B cell (primary cell): ENCODE data around the gene SATB1. TPM values are rescaled to one million over a fixed set of nuclear protein-coding genes. Genes with fewer than 3 reads are reported as not detected.

Source experiments
- ATAC-seq: fragments of 200-7000 bp; cut with Tn5 transposase; one replicate; pipeline ENCODE4 v1.10.0; 2021; ENCODE audit warnings: low read depth, mild to moderate bottlenecking, moderate number of reproducible peaks, moderate library complexity
- CTCF ChIA-PET: fragments of 350-600 bp; sonication (Branson Sonifier 250); formaldehyde crosslinking; loops from one replicate; lab custom pipeline; 2021; ENCODE audit warnings: antibody characterized with exemption, inconsistent platforms; lab: Charles Lee
- POLR2A ChIA-PET: fragments of 350-600 bp; sonication (Branson Sonifier 250); formaldehyde crosslinking; loops from one replicate; lab custom pipeline; 2021; ENCODE audit warnings: antibody characterized with exemption; lab: Charles Lee
- DNase-seq: peaks from one replicate; pipeline ENCODE4 v3.0.0; 2013
- H2AFZ ChIP-seq: 2 replicates; pipeline ENCODE4 v1.6.1; 2012; ENCODE audit warnings: mild to moderate bottlenecking, low read depth, low read length; ENCODE audit not compliant: insufficient read depth, poor library complexity, severe bottlenecking
- H3K27ac ChIP-seq, 2 donors: 1 replicate in 1 of 2; 2 replicates in 1 of 2; pipeline ENCODE4 v1.5.1; 2012 to 2013; ENCODE audit warnings: low read length in 2 of 2, mild to moderate bottlenecking in 2 of 2, moderate library complexity in 1 of 2
- H3K27me3 ChIP-seq, 4 experiments: fragments of 200-600 bp in 1 of 4; sonication (generic) in 1 of 4; replicated peaks in 1 of 4; 1 replicate in 2 of 4; 2 replicates in 2 of 4; pipeline versions ENCODE4 v1.6.1 to v1.7.0; 2013 to 2016; ENCODE audit warnings: low read length in 3 of 4, mild to moderate bottlenecking in 2 of 4, mixed read lengths in 1 of 4, moderate library complexity in 1 of 4; ENCODE audit not compliant: insufficient read depth in 4 of 4, control insufficient read depth in 3 of 4; ENCODE audit errors: control extremely low read depth in 1 of 4
- H3K36me3 ChIP-seq, 2 experiments: replicated peaks in 1 of 2; 1 replicate in 1 of 2; 2 replicates in 1 of 2; pipeline versions ENCODE4 v1.6.1 to v1.7.1; 2013; ENCODE audit warnings: low read length in 1 of 2; ENCODE audit not compliant: insufficient read depth in 2 of 2, control insufficient read depth in 1 of 2; ENCODE audit errors: control extremely low read depth in 1 of 2, extremely low read depth in 1 of 2
- H3K4me1 ChIP-seq, 2 donors: fragments of 200-600 bp in 1 of 2; sonication (generic) in 1 of 2; 1 replicate in 1 of 2; 2 replicates in 1 of 2; pipeline versions ENCODE4 v1.5.1 to v1.6.1; 2013 to 2017; ENCODE audit warnings: low read length in 2 of 2; ENCODE audit not compliant: control insufficient read depth in 2 of 2, insufficient read depth in 2 of 2
- H3K4me2 ChIP-seq: replicated peaks from 2 replicates; pipeline ENCODE3; 2012; ENCODE audit warnings: mild to moderate bottlenecking, low read depth, low read length; ENCODE audit not compliant: poor library complexity, severe bottlenecking
- H3K4me3 ChIP-seq, 5 experiments: fragments of 200-600 bp in 1 of 5; sonication (generic) in 1 of 5; 1 replicate in 3 of 5; 2 replicates in 2 of 5; pipeline versions ENCODE4 v1.5.1 to v1.7.0; 2011 to 2016; ENCODE audit warnings: low read length in 4 of 5, mild to moderate bottlenecking in 4 of 5, low read depth in 2 of 5, control low read depth in 1 of 5, moderate library complexity in 1 of 5; ENCODE audit not compliant: insufficient read depth in 1 of 5; ENCODE audit errors: control extremely low read depth in 1 of 5, extremely low read depth in 1 of 5
- H3K79me2 ChIP-seq: fragments of 200-600 bp; sonication (generic); one replicate; pipeline ENCODE4 v1.6.0; 2016; ENCODE audit warnings: low read length; ENCODE audit not compliant: control insufficient read depth, insufficient read depth
- H3K9ac ChIP-seq: fragments of 200-600 bp; sonication (generic); 2 replicates; pipeline ENCODE4 v1.6.1; 2017; ENCODE audit warnings: mild to moderate bottlenecking, low read length, moderate library complexity
- H3K9me3 ChIP-seq, 3 donors: one replicate each; pipeline versions ENCODE4 v1.6.1 to v1.7.1; 2013; ENCODE audit warnings: low read length in 2 of 3; ENCODE audit not compliant: control insufficient read depth in 2 of 3, insufficient read depth in 1 of 3; ENCODE audit errors: control extremely low read depth in 1 of 3
- H4K20me1 ChIP-seq: 2 replicates; pipeline ENCODE4 v1.6.0; 2012; ENCODE audit warnings: mild to moderate bottlenecking, low read length; ENCODE audit not compliant: insufficient read depth, control insufficient read depth, poor library complexity, severe bottlenecking
- H3K27ac Mint-ChIP-seq: one replicate; pipeline ENCODE4 v1.8.0; 2021; ENCODE audit warnings: mixed read lengths
- H3K27me3 Mint-ChIP-seq: one replicate; pipeline ENCODE4 v1.8.0; 2021; ENCODE audit warnings: mixed read lengths
- H3K4me1 Mint-ChIP-seq: one replicate; pipeline ENCODE4 v1.8.0; 2021; ENCODE audit warnings: mixed read lengths
- H3K4me3 Mint-ChIP-seq: one replicate; pipeline ENCODE4 v1.8.0; 2021; ENCODE audit warnings: mixed read lengths
- H3K9me3 Mint-ChIP-seq: one replicate; pipeline ENCODE4 v1.8.0; 2022; ENCODE audit warnings: mixed read lengths; ENCODE audit not compliant: insufficient read depth
- EZH2 ChIP-seq: IDR thresholded peaks from 2 replicates; pipeline ENCODE4 v1.6.1; 2012; ENCODE audit warnings: borderline replicate concordance, low read depth, mild to moderate bottlenecking, moderate library complexity, low read length; ENCODE audit not compliant: insufficient read depth, poor library complexity, severe bottlenecking
- WGBS: methylation state at CpG from one replicate; pipeline ENCODE4 v1.1.5; 2013; ENCODE audit warnings: missing lambda C conversion rate; ENCODE audit not compliant: insufficient coverage; 5-methylcytosine and 5-hydroxymethylcytosine counted together
- intact Hi-C: fragments of 100-400 bp; cut with micrococcal nuclease; formaldehyde crosslinking; loops from one replicate; pipeline ENCODE4 v1.10.0; 2022
- polyA plus RNA-seq: library from polyadenylated mRNA; depleted of rRNA; stranded (reverse); fragments of >200 nt; gene quantifications from 2 replicates; pipeline ENCODE4 v1.2.3, GENCODE V29; 2012
- total RNA-seq, 2 donors: library from RNA; stranded (reverse); fragments of 120-200 nt in 1 of 2; gene quantifications; 1 replicate in 1 of 2; 2 replicates in 1 of 2; pipeline versions ENCODE4 v1.2.3 to v1.2.4, GENCODE V29; 2013 to 2022
- TF ChIP-seq, protein P1 (sequence below): fragments of 200-600 bp; IDR thresholded peaks from one replicate; pipeline ENCODE4 v1.8.0; 2022; ENCODE audit warnings: antibody characterized with exemption, mild to moderate bottlenecking

Gene SATB1
- total and polyA plus RNA-seq, 2 donors (not counting 1 experiment from before 2014, with no cell fraction given): 42.3 to 66.5 TPM

DNA sequence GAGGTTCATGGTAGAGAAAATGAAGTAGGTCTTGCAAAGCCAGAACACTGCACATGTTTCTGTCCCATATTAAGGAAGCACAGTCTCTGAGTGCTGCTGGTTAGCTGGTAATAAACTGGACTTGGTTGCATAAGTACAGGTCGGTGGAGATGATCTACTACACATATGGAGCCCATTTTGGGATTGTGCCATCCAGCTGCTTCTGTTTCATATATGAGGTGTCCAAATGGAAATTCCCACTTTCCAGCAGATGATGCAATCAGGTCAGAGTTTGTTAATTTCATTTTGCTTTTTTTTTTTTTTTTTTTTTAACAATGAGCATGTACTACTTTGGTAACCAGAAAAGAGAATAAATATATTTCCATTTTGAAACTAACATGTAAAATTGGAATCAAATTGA, 122.6 kb downstream of the SATB1 start:
- peaks cover 2% of the 10 kb centered on the region for H3K4me1 Mint-ChIP-seq
- H3K27me3 ChIP-seq: no peaks in the 10 kb centered on the region
- no peaks in the 10 kb centered on the region for H3K79me2 ChIP-seq
- H3K27ac Mint-ChIP-seq: no peak overlapping the region
- no peak overlapping the region for H3K9ac ChIP-seq
- H3K9me3 ChIP-seq: peaks cover 0 to 2% (median 1%) of the 10 kb centered on the region in 3 donors
- DNase-seq: no peak
- no peaks in the 10 kb centered on the region for H3K4me1 ChIP-seq
- H3K27me3 Mint-ChIP-seq: no peaks in the 10 kb centered on the region
- no peak overlapping the region for H3K27ac ChIP-seq
- no peak overlapping the region for H2AFZ ChIP-seq
- H3K36me3 ChIP-seq: no peaks in the 10 kb centered on the region
- H4K20me1 ChIP-seq: no peaks in the 10 kb centered on the region
- H3K9me3 Mint-ChIP-seq: peaks cover 2% of the 10 kb centered on the region
- no peak overlapping the region for H3K4me3 ChIP-seq
- no peak for TF ChIP-seq EZH2
- TF ChIP-seq, protein P1, sequence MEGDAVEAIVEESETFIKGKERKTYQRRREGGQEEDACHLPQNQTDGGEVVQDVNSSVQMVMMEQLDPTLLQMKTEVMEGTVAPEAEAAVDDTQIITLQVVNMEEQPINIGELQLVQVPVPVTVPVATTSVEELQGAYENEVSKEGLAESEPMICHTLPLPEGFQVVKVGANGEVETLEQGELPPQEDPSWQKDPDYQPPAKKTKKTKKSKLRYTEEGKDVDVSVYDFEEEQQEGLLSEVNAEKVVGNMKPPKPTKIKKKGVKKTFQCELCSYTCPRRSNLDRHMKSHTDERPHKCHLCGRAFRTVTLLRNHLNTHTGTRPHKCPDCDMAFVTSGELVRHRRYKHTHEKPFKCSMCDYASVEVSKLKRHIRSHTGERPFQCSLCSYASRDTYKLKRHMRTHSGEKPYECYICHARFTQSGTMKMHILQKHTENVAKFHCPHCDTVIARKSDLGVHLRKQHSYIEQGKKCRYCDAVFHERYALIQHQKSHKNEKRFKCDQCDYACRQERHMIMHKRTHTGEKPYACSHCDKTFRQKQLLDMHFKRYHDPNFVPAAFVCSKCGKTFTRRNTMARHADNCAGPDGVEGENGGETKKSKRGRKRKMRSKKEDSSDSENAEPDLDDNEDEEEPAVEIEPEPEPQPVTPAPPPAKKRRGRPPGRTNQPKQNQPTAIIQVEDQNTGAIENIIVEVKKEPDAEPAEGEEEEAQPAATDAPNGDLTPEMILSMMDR: no peak
- intact Hi-C loops: no loop called here
- ATAC-seq: no peak
- no peak overlapping the region for H3K4me3 Mint-ChIP-seq
- no CpG with 5 or more reads among the region's 1 CpG for WGBS
- POLR2A ChIA-PET: no interaction called here
- CTCF ChIA-PET: interaction anchor here (1.9 kb wide), 1 partner anchor 9 kb away, joined by 4 read pairs; no protein-coding TSS in a partner anchor
- H3K4me2 ChIP-seq: no peak overlapping the region

DNA sequence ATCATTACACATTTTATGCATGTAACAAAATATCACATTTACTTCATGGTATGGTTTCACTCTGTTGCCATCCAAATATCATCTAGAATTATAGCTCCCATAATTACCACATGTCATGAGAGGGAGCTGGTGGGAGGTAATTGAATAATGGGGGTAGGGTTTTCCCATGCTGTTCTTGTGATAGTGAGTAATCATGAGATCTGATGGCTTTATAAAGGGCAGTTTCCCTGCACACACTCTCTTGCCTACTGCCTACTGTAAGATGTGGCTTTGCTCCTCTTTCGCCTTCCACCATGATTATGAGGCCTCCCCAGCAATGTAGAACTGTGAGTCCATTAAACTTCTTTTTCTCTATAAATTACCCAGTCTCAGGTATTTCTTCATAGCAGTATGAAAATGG, 123.4 kb downstream of the SATB1 start:
- Histone ChIP-seq H3K79me2 (no peaks in the 10 kb centered on the region), H3K4me3 (no peak overlapping the region), H3K4me1 (no peaks in the 10 kb centered on the region), H3K9me3 (peaks cover 0 to 9% (median 3%) of the 10 kb centered on the region in 3 donors), H3K27me3 (no peaks in the 10 kb centered on the region), H4K20me1 (no peaks in the 10 kb centered on the region), H3K9ac (no peak overlapping the region), H3K36me3 (no peaks in the 10 kb centered on the region), H2AFZ (no peak overlapping the region), H3K27ac (no peak overlapping the region), H3K4me2 (no peak overlapping the region)
- no CpG with 5 or more reads among the region's 1 CpG for WGBS
- H3K9me3 Mint-ChIP-seq: peaks cover 8% of the 10 kb centered on the region
- no peak overlapping the region for H3K4me3 Mint-ChIP-seq
- H3K4me1 Mint-ChIP-seq: peaks cover 2% of the 10 kb centered on the region
- no peak overlapping the region for H3K27ac Mint-ChIP-seq
- DNase-seq (no peak), ATAC-seq (no peak)
- H3K27me3 Mint-ChIP-seq: no peaks in the 10 kb centered on the region
- ChIA-PET POLR2A (no interaction called here), CTCF (interaction anchor here (1.9 kb wide), 1 partner anchor 9 kb away, joined by 4 read pairs; no protein-coding TSS in a partner anchor)
- TF ChIP-seq EZH2: no peak
- TF ChIP-seq, protein P1: no peak
- intact Hi-C loops: no loop called here
